Measurements from ENCODE around the gene HMSD.

GRCh38 chr18:64002581-64002980, 53.5 kb downstream of the HMSD start:
- no peak for TF ChIP-seq EZH2 (IDR thresholded peaks at IDR 0.05; ENCODE audit: borderline replicate concordance, low read depth, low read length, poor library complexity, severe bottlenecking)
- no peak for TF ChIP-seq CTCF (conservative IDR thresholded peaks at IDR 0.05; ENCODE audit: low read depth, low read length)
